ENCODE results near the gene ROR2.

ROR2 gene

DNA sequence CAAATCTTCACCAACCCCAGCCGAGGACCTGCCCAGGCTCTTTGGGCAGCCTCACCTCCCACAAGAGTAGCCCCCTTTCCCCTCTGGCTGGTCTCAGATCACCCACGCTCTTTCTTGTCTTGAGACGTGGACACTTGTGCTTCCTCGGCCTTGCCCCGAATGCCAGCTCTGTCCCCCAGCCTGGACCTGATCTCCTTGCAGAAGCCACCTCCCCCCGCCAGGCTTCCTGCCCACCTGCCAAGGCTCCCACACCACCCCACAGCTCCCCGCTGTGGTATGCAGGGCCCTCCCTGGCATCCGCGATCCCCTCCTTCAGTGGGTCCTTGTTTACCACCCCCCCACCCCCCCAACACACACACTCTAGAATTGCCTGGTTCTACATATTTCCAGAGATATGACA is 133.7 kb downstream of the ROR2 start:
- no peak for DNase-seq (ENCODE audit: low spot score)
- TF ChIP-seq, protein P1, sequence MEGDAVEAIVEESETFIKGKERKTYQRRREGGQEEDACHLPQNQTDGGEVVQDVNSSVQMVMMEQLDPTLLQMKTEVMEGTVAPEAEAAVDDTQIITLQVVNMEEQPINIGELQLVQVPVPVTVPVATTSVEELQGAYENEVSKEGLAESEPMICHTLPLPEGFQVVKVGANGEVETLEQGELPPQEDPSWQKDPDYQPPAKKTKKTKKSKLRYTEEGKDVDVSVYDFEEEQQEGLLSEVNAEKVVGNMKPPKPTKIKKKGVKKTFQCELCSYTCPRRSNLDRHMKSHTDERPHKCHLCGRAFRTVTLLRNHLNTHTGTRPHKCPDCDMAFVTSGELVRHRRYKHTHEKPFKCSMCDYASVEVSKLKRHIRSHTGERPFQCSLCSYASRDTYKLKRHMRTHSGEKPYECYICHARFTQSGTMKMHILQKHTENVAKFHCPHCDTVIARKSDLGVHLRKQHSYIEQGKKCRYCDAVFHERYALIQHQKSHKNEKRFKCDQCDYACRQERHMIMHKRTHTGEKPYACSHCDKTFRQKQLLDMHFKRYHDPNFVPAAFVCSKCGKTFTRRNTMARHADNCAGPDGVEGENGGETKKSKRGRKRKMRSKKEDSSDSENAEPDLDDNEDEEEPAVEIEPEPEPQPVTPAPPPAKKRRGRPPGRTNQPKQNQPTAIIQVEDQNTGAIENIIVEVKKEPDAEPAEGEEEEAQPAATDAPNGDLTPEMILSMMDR (IDR thresholded peaks at IDR 0.05; ENCODE audit: extremely low read depth, missing control alignments): no peak

GRCh38 chr9:91815896-91816295 is 134.1 kb downstream of the ROR2 start:
- no peak for DNase-seq (ENCODE audit: low spot score)
- TF ChIP-seq, protein P1 (IDR thresholded peaks at IDR 0.05; ENCODE audit: extremely low read depth, missing control alignments): no peak

DNA sequence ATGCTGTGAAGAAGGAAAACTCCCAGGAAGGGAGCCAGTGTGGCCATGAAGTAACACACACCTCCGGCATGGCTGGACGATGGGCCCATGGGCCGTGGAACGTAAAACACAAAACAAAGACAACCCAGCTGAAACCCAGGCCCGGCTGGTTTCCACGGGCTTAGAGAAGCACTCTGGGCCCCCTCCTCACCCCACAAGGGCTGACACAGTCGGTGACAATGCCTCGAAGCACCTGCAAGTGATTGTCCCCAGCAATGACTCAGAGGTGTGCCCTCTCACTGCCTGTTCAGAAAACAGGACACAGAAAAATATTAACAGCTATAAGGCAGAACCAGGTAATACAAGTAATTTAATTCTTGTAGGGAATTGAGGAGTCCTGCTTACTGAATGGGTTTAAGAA is 135.3 kb downstream of the ROR2 start:
- TF ChIP-seq, protein P1 (IDR thresholded peaks at IDR 0.05; ENCODE audit: extremely low read depth, missing control alignments): no peak
- DNase-seq (ENCODE audit: low spot score): no peak

GRCh38 chr9:91814201-91814600 is 135.8 kb downstream of the ROR2 start:
- TF ChIP-seq, protein P1 (IDR thresholded peaks at IDR 0.05; ENCODE audit: extremely low read depth, missing control alignments): no peak
- DNase-seq (ENCODE audit: low spot score): no peak

DNA sequence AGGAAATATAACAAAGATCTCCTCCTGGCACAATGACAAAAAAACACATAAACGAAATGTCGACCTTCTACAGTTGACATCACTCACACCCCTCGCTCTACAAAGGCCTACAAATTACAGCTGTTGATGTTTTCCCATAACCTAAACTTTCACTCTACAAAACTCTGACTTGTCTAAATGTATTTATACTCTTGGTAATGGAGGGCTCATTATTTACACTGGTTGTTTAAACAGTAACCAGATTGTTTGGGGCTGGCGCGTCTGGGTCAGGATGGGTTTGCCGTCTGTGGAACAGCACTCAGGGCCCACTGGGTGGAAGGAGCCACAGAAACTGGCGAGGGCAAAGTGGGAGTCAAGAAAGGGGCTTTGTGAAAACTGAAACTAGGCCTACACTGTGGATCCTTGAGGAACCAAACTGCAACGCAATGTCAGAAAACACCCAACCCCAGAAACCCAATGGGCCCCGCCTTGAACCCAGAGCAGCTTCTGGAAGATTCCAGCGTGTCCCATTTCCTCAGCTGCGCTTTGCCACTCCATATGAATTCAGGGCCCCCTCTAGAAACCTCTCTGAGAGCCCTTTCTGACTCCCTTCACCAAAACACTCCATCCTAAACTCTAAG is 136.7 kb downstream of the ROR2 start:
- TF ChIP-seq, protein P1 (IDR thresholded peaks at IDR 0.05; ENCODE audit: extremely low read depth, missing control alignments): no peak
- DNase-seq (ENCODE audit: low spot score): no peak

- no peak for DNase-seq (ENCODE audit: low spot score)
- TF ChIP-seq, protein P1 (IDR thresholded peaks at IDR 0.05; ENCODE audit: extremely low read depth, missing control alignments): no peak
These were observed 137.8 kb downstream of the ROR2 start for GRCh38 chr9:91812191-91812590.

DNA sequence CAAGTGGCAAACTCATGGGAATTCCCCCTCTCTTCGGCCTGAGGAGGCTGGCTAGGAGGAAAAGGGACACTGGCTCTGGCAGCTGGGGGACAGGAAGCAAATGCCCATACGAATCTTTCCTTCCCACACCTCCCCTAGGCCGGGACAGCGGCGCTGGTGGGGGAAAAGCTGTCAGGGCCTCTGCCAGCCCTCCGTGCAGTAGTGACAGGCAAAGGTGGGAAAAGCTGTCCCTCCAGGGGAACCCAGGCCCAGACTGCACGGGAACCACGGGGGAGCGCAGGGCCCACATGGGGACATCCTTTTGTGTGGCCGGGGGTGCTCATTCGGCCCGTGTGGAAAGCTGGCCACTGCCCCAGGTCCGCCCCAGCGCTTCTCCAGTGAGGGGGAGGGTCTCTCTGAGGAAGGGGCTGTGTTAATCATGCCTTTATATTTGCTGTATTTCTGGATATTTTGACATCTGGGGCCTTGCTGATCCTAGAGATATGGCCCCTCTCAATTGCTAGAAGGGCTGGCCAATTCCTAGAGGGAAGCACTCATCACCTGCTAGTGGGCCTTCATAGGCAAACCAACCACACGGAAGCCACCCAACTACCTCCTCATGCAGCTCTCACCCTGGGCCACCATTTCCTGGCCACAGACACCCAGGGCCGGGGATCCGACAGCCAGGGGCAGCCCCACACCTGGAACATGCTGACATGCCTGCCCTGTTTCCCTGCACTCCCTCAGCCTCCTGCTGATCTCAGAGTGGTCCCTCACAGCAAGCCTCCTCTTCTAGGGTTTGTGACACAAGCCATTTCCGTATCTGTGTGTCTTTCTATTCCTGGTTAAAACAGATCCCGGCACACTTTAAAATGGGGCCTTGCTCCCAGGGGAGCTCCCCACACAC is 138.8 kb downstream of the ROR2 start:
- TF ChIP-seq, protein P1 (IDR thresholded peaks at IDR 0.05; ENCODE audit: extremely low read depth, missing control alignments): no peak

More for the DNA sequence above, 138.8 kb downstream of the ROR2 start:
- DNase-seq (ENCODE audit: low spot score): no peak
